ENCODE measurements around the gene TSNAXIP1. TPM values are rescaled to one million over a fixed set of nuclear protein-coding genes. Genes with fewer than 3 reads are reported as not detected.
A peak's percentile ranks its signal among the peaks of the same experiment; 100 is the strongest.

The TSNAXIP1 gene
- total RNA-seq, 4 donors from 2014 or later = 0.15 to 0.97 (median 0.72) TPM

- Histone ChIP-seq H3K4me3 (no peak overlapping the region), H3K27me3 (no peaks in the 10 kb centered on the region), H3K36me3 (peaks cover 0 to 84% (median 0%) of the 10 kb centered on the region in 3 donors), H3K4me1 (peaks cover 5 to 44% (median 9%) of the 10 kb centered on the region in 3 donors), H3K9me3 (no peaks in the 10 kb centered on the region), H3K27ac (no peak overlapping the region)
- TF ChIP-seq POLR2A (IDR thresholded peaks at IDR 0.05) (no peak), CTCF (IDR thresholded peaks at IDR 0.05) (no peak)
- DNase-seq = no peak
- intact Hi-C loops (cut with DNase I) = no loop called here
- WGBS, 2 donors = 61 to 88% methylated on average over 5 to 7 of the region's 7 CpGs
Observed at GRCh38 chr16:67800338-67800926, 6.3 kb upstream of the TSNAXIP1 start.

- intact Hi-C loops (cut with DNase I) = no loop called here
- 100% methylated on average over 1 of the region's 1 CpG for WGBS, 2 donors
- Histone ChIP-seq H3K9me3 (no peaks in the 10 kb centered on the region), H3K36me3 (peaks cover 0 to 82% (median 0%) of the 10 kb centered on the region in 3 donors), H3K27ac (no peak overlapping the region), H3K4me3 (no peak overlapping the region), H3K4me1 (peaks cover 12 to 49% (median 12%) of the 10 kb centered on the region in 3 donors), H3K27me3 (no peaks in the 10 kb centered on the region)
- TF ChIP-seq CTCF (IDR thresholded peaks at IDR 0.05) = no peak
- no peak for TF ChIP-seq POLR2A (IDR thresholded peaks at IDR 0.05)
- DNase-seq = no peak
Observed at GRCh38 chr16:67801241-67801640, 5.4 kb upstream of the TSNAXIP1 start.

- Histone ChIP-seq H3K9me3 (no peaks in the 10 kb centered on the region), H3K27ac (no peak overlapping the region), H3K36me3 (peaks cover 0 to 76% (median 0%) of the 10 kb centered on the region in 3 donors), H3K4me1 (peaks cover 12 to 49% (median 12%) of the 10 kb centered on the region in 3 donors), H3K4me3 (no peak overlapping the region), H3K27me3 (no peaks in the 10 kb centered on the region)
- 80 to 93% methylated on average over 2 of the region's 2 CpGs for WGBS, 2 donors
- no peak for DNase-seq
- TF ChIP-seq CTCF (IDR thresholded peaks at IDR 0.05) = no peak
- TF ChIP-seq POLR2A (IDR thresholded peaks at IDR 0.05) = no peak
- intact Hi-C loops (cut with DNase I) = no loop called here
Observed at GRCh38 chr16:67801883-67802282, 4.8 kb upstream of the TSNAXIP1 start.

- TF ChIP-seq POLR2A (IDR thresholded peaks at IDR 0.05) (no peak), CTCF (IDR thresholded peaks at IDR 0.05) (no peak)
Observed at GRCh38 chr16:67803894-67804293, 2.8 kb upstream of the TSNAXIP1 start.

GRCh38 chr16:67804853-67805542, 1.7 kb upstream of the TSNAXIP1 start:
- H3K9me3 ChIP-seq = no peaks in the 10 kb centered on the region
- 75 to 78% methylated on average over 3 to 4 of the region's 4 CpGs for WGBS, 2 donors
- peak overlapping the region in 2 of 4 donors; percentile 87 to 92 for H3K27ac ChIP-seq
- peak overlapping the region; percentile 89 to 96 (median 90) for H3K4me3 ChIP-seq
- peaks cover 0 to 47% (median 0%) of the 10 kb centered on the region in 3 donors for H3K36me3 ChIP-seq
- no peak for TF ChIP-seq POLR2A (IDR thresholded peaks at IDR 0.05)
- no peak for TF ChIP-seq CTCF (IDR thresholded peaks at IDR 0.05)
- no peak for DNase-seq
- no peaks in the 10 kb centered on the region for H3K27me3 ChIP-seq
- intact Hi-C loops (cut with DNase I) = no loop called here
- H3K4me1 ChIP-seq = peaks cover 12 to 56% (median 18%) of the 10 kb centered on the region in 3 donors

More at GRCh38 chr16:67803894-67804293, 2.8 kb upstream of the TSNAXIP1 start:
- Histone ChIP-seq H3K27ac (no peak overlapping the region), H3K36me3 (peaks cover 0 to 58% (median 0%) of the 10 kb centered on the region in 3 donors), H3K9me3 (no peaks in the 10 kb centered on the region), H3K4me1 (peaks cover 12 to 56% (median 18%) of the 10 kb centered on the region in 3 donors), H3K27me3 (no peaks in the 10 kb centered on the region), H3K4me3 (no peak overlapping the region)
- 52 to 66% methylated on average over 3 of the region's 3 CpGs for WGBS, 2 donors
- no peak for DNase-seq
- intact Hi-C loops (cut with DNase I) = no loop called here

All from esophagus squamous epithelium (tissue), 5 donors.